H9 (cell line): ENCODE data around the gene SMARCAL1. TPM values are rescaled to one million over a fixed set of nuclear protein-coding genes. Genes with fewer than 3 reads are reported as not detected.

ENCODE experiments used
- DNase-seq: peaks from one replicate; pipeline ENCODE4 v3.0.0-alpha.2; 2017
- H2AFZ ChIP-seq: one replicate; pipeline ENCODE4 v1.6.1; 2013; ENCODE audit warnings: mild to moderate bottlenecking, low read length, control low read depth, moderate library complexity
- H2AK5ac ChIP-seq: 2 replicates; pipeline ENCODE4 v1.6.1; 2013; ENCODE audit warnings: low read length, control low read depth, mixed read lengths; ENCODE audit not compliant: insufficient read length
- H2BK120ac ChIP-seq: one replicate; pipeline ENCODE4 v1.6.1; 2013; ENCODE audit warnings: low read depth, mild to moderate bottlenecking, low read length, control low read depth, inconsistent platforms; ENCODE audit not compliant: poor library complexity, severe bottlenecking
- H2BK12ac ChIP-seq: 2 replicates; pipeline ENCODE4 v1.6.1; 2013; ENCODE audit warnings: low read length, control low read depth, mixed read lengths, low read depth; ENCODE audit not compliant: insufficient read length
- H2BK15ac ChIP-seq: 2 replicates; pipeline ENCODE4 v1.6.1; 2013; ENCODE audit warnings: low read depth, low read length, control low read depth
- H2BK20ac ChIP-seq: one replicate; pipeline ENCODE4 v1.6.1; 2013; ENCODE audit warnings: low read depth, mild to moderate bottlenecking, low read length, control low read depth, inconsistent platforms; ENCODE audit not compliant: poor library complexity, severe bottlenecking
- H2BK5ac ChIP-seq: 2 replicates; pipeline ENCODE4 v1.6.1; 2013; ENCODE audit warnings: low read length, control low read depth, mixed read lengths; ENCODE audit not compliant: insufficient read length
- H3K14ac ChIP-seq: 2 replicates; pipeline ENCODE4 v1.6.1; 2013; ENCODE audit warnings: low read length, control low read depth; ENCODE audit not compliant: insufficient read depth
- H3K18ac ChIP-seq: 2 replicates; pipeline ENCODE4 v1.6.1; 2013; ENCODE audit warnings: low read depth, mild to moderate bottlenecking, mixed read lengths, low read length, control low read depth; ENCODE audit not compliant: insufficient read length
- H3K23ac ChIP-seq: 2 replicates; pipeline ENCODE4 v1.6.1; 2013; ENCODE audit warnings: low read length, control low read depth, mixed read lengths, low read depth; ENCODE audit not compliant: insufficient read length
- H3K23me2 ChIP-seq: 2 replicates; pipeline ENCODE4 v1.6.1; 2013; ENCODE audit warnings: low read depth, mild to moderate bottlenecking, mixed read lengths, low read length, control low read depth; ENCODE audit not compliant: insufficient read length, poor library complexity, severe bottlenecking
- H3K27ac ChIP-seq: 2 replicates; pipeline ENCODE4 v1.5.1; 2013; ENCODE audit warnings: low read length, control low read depth, mixed read lengths, low read depth; ENCODE audit not compliant: insufficient read length
- H3K27me3 ChIP-seq: 2 replicates; pipeline ENCODE4 v1.6.1; 2013; ENCODE audit warnings: low read length, control low read depth, inconsistent platforms; ENCODE audit not compliant: insufficient read depth
- H3K4ac ChIP-seq: 2 replicates; pipeline ENCODE4 v1.6.1; 2013; ENCODE audit warnings: low read depth, mild to moderate bottlenecking, control low read depth, inconsistent platforms, low read length, moderate library complexity
- H3K4me1 ChIP-seq: 2 replicates; pipeline ENCODE4 v1.6.1; 2013; ENCODE audit warnings: low read length, control low read depth, inconsistent platforms; ENCODE audit not compliant: insufficient read depth
- H3K4me2 ChIP-seq: 2 replicates; pipeline ENCODE4 v1.6.1; 2013; ENCODE audit warnings: low read length, control low read depth, mixed read lengths; ENCODE audit not compliant: insufficient read length, insufficient read depth
- H3K56ac ChIP-seq: 2 replicates; pipeline ENCODE4 v1.6.1; 2013; ENCODE audit warnings: low read depth, mild to moderate bottlenecking, mixed read lengths, low read length, control low read depth; ENCODE audit not compliant: insufficient read length
- H3K79me1 ChIP-seq: 2 replicates; pipeline ENCODE4 v1.6.1; 2013; ENCODE audit warnings: low read depth, mild to moderate bottlenecking, moderate library complexity, low read length, control low read depth, inconsistent platforms; ENCODE audit not compliant: insufficient read depth, poor library complexity, severe bottlenecking
- H3K79me2 ChIP-seq: 2 replicates; pipeline ENCODE4 v1.6.1; 2013; ENCODE audit warnings: low read length, control low read depth, inconsistent platforms; ENCODE audit not compliant: insufficient read depth
- H3K9ac ChIP-seq: 2 replicates; pipeline ENCODE4 v1.6.1; 2013; ENCODE audit warnings: low read length, control low read depth, mixed read lengths; ENCODE audit not compliant: insufficient read length; ENCODE audit errors: extremely low read depth
- H3K9me3 ChIP-seq: one replicate; pipeline ENCODE4 v1.6.1; 2013; ENCODE audit warnings: low read depth, low read length, inconsistent platforms; ENCODE audit not compliant: control insufficient read depth
- H3T11ph ChIP-seq: one replicate; pipeline ENCODE4 v1.6.1; 2013; ENCODE audit warnings: mild to moderate bottlenecking, low read length, control low read depth, inconsistent platforms
- H4K20me1 ChIP-seq: one replicate; pipeline ENCODE4 v1.6.1; 2013; ENCODE audit not compliant: control insufficient read depth, insufficient read length, insufficient read depth
- H4K5ac ChIP-seq: 2 replicates; pipeline ENCODE4 v1.6.1; 2013; ENCODE audit warnings: low read depth, mild to moderate bottlenecking, mixed read lengths, low read length, control low read depth; ENCODE audit not compliant: insufficient read length
- H4K8ac ChIP-seq: replicated peaks from 2 replicates; pipeline ENCODE4 v1.6.1; 2013; ENCODE audit warnings: low read length, control low read depth, mixed read lengths, low read depth; ENCODE audit not compliant: insufficient read length
- H4K91ac ChIP-seq: 2 replicates; pipeline ENCODE4 v1.6.1; 2013; ENCODE audit warnings: low read depth, mild to moderate bottlenecking, moderate library complexity, mixed read lengths, low read length, control low read depth; ENCODE audit not compliant: insufficient read length
- H3K27ac Mint-ChIP-seq, 3 experiments: 2 replicates in 2 of 3; 3 replicates in 1 of 3; pipeline ENCODE4 v1.8.0; 2020 to 2021; ENCODE audit warnings: mixed read lengths in 3 of 3, mild to moderate bottlenecking in 1 of 3, moderate library complexity in 1 of 3
- H3K27me3 Mint-ChIP-seq: 2 replicates; pipeline ENCODE4 v1.8.0; 2021; ENCODE audit warnings: low read depth, mild to moderate bottlenecking, moderate library complexity, mixed read lengths
- H3K36me3 Mint-ChIP-seq, 3 experiments: 2 replicates in 2 of 3; 3 replicates in 1 of 3; pipeline ENCODE4 v1.8.0; 2020 to 2021; ENCODE audit warnings: low read depth in 3 of 3, mixed read lengths in 3 of 3; ENCODE audit not compliant: insufficient read depth in 1 of 3
- H3K4me1 Mint-ChIP-seq, 2 experiments: 2 replicates each; pipeline ENCODE4 v1.8.0; 2020; ENCODE audit warnings: mixed read lengths in 2 of 2
- H3K4me3 Mint-ChIP-seq, 2 experiments: 2 replicates in 1 of 2; 3 replicates in 1 of 2; pipeline ENCODE4 v1.8.0; 2020 to 2021; ENCODE audit warnings: mild to moderate bottlenecking in 2 of 2, mixed read lengths in 2 of 2, moderate library complexity in 1 of 2
- H3K9me3 Mint-ChIP-seq, 2 experiments: 2 replicates in 1 of 2; 3 replicates in 1 of 2; pipeline ENCODE4 v1.8.0; 2020; ENCODE audit warnings: mild to moderate bottlenecking in 2 of 2, mixed read lengths in 2 of 2, moderate library complexity in 1 of 2
- CTCF ChIP-seq: fragments of 200-600 bp; sonication (generic); conservative IDR thresholded peaks from 3 replicates; pipeline ENCODE4 v1.8.0; 2021; ENCODE audit warnings: antibody characterized with exemption, mild to moderate bottlenecking
- WGBS: extraction: QIAGEN DNeasy Blood & Tissue Kit; methylation state at CpG from one replicate; pipeline ENCODE4 v1.1.7; 2013; ENCODE audit warnings: missing lambda C conversion rate, low lambda C conversion rate, mixed read lengths; ENCODE audit not compliant: insufficient read length; ENCODE audit errors: extremely low coverage; 5-methylcytosine and 5-hydroxymethylcytosine counted together
- total RNA-seq: library from RNA; stranded (reverse); gene quantifications from 2 replicates; pipeline ENCODE4 v1.2.1, GENCODE V29; 2021

The SMARCAL1 gene
- total RNA-seq, 1 experiment from 2014 or later, result 16.5 TPM

- Histone ChIP-seq H2BK12ac (no peak overlapping the region), H3K56ac (no peak overlapping the region), H4K8ac (no peak overlapping the region), H3K4me1 (no peaks in the 10 kb centered on the region), H2BK120ac (no peak overlapping the region), H2AFZ (no peak overlapping the region), H3K27me3 (no peaks in the 10 kb centered on the region), H3K27ac (no peak overlapping the region), H3K79me2 (no peaks in the 10 kb centered on the region), H3K4ac (no peak overlapping the region), H2BK20ac (no peak overlapping the region), H3K79me1 (no peaks in the 10 kb centered on the region), H4K20me1 (no peaks in the 10 kb centered on the region), H3K23me2 (no peaks in the 10 kb centered on the region), H4K91ac (no peak overlapping the region), H3K14ac (no peak overlapping the region), H3T11ph (no peak overlapping the region), H2BK5ac (no peak overlapping the region), H3K4me2 (no peak overlapping the region), H2BK15ac (no peak overlapping the region), H3K9me3 (no peaks in the 10 kb centered on the region), H3K23ac (no peak overlapping the region), H3K9ac (no peak overlapping the region), H4K5ac (no peak overlapping the region), H2AK5ac (no peak overlapping the region), H3K18ac (no peak overlapping the region)
- H3K9me3 Mint-ChIP-seq, result no peaks in the 10 kb centered on the region; a peak in 1 of 5 replicates
- no peaks in the 10 kb centered on the region for H3K4me1 Mint-ChIP-seq
- H3K4me3 Mint-ChIP-seq, result no peak overlapping the region
- H3K27ac Mint-ChIP-seq, result no peak overlapping the region
- H3K27me3 Mint-ChIP-seq, result no peaks in the 10 kb centered on the region
- no CpG with 5 or more reads among the region's 2 CpGs for WGBS
- TF ChIP-seq CTCF, result no peak
- peaks cover 0 to 19% (median 4%) of the 10 kb centered on the region in 3 experiments; a peak in 4 of 7 replicates for H3K36me3 Mint-ChIP-seq
- DNase-seq, result no peak
Observed at GRCh38 chr2:216463148-216463547, 50.9 kb downstream of the SMARCAL1 start.
